NCI-H82 (cell line): ENCODE measurements around the gene DNAJC16.
"Not testable (repeated sequence)": the region's sequence is repeated elsewhere in the genome, so short reads cannot be mapped to it uniquely, and the experiment has no call there.

Source experiments
- DNase-seq: peaks from one replicate; lab custom pipeline; 2025; lab: John Stamatoyannopoulos, UW

Gene DNAJC16

DNA sequence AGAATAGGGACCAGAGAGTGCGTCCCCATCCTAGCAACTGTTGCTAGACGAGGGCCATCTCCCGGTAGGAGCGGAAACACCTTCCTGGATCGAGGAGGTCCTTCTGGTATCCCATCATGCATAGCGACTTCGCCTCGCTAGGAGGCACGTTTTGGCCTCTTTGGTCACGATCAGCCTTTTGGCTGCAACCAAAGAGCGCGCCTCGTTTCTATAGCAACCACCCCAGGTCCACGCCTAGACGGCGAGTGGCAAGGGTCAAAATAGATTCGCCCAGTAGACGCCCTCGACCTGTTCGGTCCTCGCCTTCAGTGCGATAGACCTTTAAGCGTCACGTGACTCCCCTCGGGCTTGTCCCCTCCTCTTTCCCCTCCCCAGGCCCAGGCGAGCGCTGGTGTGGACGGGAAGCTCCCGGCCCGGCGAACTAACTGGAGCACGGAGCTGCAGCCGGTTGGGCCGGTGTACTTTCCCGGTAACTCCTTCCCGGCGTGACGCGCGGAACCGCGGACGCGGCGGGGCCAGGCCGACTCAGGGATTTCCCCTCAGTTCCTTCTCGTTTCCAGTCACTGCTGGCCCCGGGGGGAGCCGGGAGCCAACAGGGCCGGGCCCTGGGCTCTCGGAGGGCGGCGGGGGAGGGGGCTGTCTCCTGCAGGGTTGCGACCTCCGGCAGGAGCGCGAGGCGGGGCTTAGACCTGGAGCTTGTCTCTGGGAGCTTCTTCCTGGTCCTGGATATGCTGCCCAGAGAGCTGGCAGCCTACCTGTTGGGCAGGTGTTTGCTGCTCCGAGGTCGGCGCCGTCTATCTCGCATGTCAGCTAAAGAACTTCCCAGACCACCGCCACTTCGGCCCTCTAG, at the start of gene DNAJC16:
Gene DNAJC16 (plus strand): TSS at position 359 of the 850 bp plus-strand sequence. CDS start 2,258 bp downstream, outside the sequence.
- peak; percentile 100 for DNase-seq

DNA sequence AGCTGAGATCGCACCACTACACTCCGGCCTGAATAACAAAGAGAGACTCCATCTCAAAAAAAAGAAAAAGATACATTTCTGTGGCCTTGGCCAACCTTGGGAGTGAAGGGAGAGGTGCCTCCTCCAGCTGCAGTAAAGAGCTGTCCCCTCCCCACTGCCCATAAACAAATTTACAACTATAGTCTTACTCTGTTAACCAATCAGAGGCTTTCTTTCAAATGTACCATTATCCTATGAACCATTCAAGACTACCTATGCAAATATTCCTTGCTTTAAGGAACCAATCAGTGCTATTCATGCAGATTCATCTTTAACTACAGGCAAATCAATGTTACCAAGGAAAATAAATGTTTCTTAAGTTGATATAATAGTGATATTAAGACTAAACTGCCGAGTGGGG, 49.7 kb upstream of the DNAJC16 start:
- DNase-seq, result no peak

DNA sequence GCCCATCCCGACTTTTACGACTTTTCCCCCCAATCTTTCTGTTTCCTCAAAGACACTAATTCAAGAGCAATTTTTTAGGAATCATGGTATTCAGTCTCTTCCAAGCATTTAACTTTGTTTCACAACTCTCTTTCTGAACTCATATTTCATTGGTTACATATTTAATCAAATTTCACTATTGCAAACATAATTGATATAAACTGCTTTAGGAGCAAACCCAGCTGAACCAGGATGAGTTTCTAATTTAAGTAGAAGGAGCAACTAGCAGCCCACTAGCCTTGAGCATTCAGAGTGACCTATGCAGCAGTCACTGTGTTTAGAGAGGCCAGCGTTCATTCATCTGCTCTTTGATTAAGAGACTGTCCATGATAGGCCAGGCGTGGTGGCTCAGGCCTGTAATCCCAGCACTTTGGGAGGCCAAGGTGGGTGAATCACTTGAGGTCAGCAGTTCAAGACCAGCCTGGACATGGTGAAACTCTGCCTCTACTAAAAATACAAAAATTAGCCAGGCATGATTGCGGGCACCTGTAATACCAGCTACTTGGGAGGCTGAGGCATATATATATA, 48.9 kb upstream of the DNAJC16 start:
- DNase-seq, result no peak

DNA sequence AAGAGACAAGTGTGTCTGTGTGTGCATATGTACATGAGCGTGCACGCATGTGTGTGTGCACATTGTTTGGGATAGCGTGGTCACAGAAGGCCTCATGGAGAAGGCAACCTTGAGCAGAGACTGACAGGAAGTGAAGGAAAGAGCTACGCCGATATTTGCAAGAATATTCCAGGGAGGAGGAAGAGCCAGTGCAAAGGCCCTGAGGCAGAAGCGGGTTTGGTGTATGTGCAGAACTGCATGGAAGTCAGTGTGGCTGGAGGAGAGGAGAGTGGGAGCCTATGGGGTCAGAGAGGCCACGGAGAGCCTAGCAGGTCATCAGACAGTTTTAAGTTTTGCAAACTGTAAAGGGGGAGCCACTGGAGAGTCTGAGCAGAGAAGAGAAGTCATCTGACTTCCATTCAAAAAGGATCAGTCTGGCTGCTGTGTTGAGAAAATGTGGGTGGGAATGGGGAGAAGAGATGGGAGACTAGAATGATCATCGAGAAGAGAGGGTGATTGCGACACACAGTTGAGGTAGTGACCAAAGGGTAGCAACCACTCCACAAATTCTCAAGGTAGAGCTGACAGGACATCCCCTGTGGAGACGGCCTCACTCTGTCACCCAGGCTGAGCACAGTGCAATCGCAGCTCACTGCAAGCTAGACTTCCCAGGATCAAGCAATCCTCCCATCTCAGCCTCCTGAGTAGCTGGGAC, 46.8 kb upstream of the DNAJC16 start:
- DNase-seq, result no peak

DNA sequence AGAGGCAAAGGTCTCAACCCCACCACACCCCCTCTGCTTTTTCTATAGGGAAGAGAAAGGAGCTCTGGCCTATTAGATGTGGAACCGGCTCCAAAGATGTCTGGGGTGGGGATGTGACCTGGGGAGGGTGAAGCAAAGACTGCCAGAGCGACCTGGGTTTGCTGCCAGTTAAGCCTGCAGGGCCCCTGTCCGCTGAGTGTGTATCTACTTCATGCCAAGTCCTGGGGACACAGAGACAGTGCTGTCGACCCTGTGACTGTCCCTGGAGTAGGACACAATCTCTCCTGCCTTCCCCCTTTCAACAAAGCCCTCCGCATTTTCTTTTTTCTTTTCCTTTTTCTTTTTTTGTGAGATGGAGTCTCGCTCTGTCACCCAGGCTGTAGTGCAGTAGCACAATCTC, 44.2 kb upstream of the DNAJC16 start:
- DNase-seq, result not testable (repeated sequence)

DNA sequence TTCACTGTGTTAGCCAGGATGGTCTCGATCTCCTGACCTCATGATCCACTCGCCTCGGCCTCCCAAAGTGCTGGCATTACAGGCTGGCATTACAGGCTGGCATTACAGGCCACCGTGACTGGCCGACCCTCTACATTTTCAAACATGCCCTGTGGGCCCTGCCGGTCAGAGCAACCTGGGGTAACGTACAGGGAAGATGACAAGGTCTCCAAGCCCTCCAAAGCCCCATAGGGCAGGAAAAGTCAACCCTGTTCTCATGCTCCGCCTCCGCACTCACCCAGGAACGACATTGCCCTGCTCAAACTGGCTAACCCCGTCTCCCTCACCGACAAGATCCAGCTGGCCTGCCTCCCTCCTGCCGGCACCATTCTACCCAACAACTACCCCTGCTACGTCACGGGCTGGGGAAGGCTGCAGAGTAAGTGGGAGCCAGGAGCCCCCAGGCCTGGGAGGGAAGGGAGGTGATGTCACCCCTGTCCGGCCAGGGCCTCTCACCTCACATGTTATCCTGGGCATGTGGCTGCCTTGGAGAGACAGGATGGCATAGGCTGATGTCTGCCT, 43.6 kb upstream of the DNAJC16 start:
- DNase-seq, result not testable (repeated sequence)

DNA sequence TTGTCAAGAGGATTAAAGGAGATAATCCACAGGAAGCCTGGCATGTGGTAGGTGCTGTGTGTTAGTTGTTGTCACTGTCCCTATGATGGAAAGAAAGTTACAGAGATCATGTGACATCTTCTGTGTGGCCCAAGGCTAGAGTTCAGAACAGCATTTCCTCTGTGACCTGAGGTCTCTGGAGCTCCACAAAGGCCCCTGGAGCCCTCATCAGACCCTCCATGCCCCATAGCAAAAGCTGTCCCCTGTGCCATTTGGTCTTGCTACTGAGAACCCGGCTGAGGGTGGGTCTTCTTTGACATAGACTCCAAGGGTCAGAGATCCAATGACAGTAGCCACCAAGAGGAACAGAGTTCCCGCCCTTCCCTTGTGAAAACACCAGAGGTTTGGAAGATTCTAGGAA, 42.7 kb upstream of the DNAJC16 start:
- peak; percentile 89 for DNase-seq

DNA sequence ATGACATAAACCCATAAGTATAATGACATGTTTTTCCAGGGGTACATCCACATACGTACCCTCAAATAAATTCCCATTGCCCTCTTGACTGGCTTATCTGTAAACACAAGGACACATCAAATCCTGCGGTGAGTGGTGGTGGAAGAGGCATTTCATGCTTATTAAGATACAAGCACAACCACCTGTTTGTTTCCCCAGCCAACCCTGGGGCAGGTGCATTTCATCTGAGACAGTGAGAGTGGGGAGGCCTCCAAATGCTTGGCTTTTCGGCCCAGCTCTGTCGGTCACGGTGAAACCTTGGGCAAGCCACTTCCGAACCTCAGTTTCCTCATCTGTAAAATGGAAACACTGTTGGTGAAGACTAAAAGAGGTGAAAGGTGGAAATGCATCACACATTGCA, 42.2 kb upstream of the DNAJC16 start:
- DNase-seq, result not testable (repeated sequence)

DNA sequence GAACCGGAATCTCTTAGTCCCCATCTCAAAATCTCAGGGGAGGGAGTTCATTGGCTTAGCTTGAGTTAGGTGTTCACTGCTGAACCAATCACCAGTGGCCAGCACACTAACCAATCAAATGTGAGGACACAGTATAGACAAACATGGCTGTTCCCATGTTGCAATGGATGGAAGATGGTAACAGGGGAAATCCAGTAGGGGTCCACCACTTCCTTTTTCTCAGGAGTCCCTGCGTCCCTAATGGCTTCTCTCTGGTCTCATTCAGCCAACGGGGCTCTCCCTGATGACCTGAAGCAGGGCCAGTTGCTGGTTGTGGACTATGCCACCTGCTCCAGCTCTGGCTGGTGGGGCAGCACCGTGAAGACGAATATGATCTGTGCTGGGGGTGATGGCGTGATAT, 41.0 kb upstream of the DNAJC16 start:
- no peak for DNase-seq

DNA sequence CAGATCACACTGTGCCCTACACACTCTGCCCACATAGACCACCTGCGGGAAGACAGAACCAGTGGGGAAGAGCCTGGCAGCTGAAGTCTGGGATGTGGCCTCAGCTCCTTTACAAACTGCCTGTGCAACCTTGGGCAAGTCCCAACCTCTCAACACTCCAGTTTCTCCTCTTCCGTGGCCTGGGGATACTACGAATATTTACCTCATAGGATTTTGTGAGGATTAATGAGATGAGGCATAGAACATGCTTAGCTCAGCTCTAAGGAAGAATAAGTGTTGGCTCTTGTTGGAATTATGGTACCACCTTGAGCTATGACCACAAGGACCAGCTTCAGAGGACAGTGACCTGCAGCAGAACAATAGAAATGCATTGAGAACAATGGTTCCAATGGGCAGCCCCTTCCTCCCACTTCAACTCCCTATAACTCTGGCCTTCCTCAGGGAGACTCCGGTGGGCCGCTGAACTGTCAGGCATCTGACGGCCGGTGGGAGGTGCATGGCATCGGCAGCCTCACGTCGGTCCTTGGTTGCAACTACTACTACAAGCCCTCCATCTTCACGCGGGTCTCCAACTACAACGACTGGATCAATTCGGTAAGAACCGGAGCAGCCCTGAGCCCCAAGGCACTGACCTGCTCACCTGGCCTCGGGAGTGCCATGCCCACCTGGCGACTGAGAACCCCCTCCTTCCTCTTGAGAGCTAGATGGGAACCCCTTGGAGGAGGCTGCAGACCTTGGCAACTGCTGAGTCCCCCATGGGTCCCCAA, 39.6 kb upstream of the DNAJC16 start:
- not testable (repeated sequence) for DNase-seq

DNA sequence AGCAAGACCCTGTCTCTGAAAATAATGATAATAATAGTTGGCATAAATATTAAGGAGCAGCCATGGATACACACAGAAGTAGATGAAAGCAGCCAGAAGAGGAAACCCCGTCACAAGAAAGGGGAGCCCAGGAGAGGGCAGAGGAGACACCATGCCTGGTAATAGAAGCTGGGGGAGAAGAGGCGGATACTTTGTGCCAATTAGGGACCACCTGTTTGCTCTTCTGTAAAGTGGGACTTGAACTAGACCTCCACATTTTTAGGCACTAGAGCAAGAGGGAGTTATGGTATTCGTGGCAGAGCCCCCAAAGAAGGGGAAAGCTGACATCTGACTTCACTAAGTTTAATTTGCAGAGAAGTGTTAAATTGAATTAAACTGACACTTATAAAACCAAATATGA, 38.3 kb upstream of the DNAJC16 start:
- no peak for DNase-seq

DNA sequence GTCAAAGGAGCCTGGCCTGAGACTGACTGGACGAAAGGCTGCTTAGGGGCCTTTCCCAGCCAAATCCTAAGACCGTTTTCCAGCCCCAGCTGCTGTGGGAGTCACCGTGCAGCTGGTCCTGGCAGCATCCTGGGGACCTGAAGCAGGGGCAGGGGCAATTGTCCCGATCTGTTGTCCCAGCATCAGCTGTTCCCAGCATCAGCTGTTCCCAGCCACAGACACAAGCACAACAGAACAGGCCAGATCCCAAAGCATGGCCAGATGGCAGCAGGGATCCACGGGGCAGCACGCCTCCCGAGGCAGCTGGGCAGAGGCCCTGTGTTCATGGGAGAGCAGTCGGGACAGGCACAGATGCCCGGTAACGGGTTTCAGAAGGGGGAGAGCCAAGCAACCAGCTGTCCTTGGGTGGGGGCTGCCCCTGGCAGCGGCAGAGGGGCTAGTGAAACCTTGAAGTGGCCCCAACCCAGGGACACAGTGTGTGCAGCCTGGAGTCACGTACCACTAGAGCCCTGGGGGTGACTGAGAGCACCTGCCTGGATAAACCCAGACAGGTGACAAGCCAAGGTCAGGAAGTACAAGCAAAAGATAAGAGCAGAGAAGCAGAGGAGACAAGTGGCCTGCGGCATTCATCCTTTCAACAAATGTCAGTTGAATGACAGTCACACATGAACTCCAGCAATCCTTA, 37.5 kb upstream of the DNAJC16 start:
- DNase-seq, result peak; percentile 84

DNA sequence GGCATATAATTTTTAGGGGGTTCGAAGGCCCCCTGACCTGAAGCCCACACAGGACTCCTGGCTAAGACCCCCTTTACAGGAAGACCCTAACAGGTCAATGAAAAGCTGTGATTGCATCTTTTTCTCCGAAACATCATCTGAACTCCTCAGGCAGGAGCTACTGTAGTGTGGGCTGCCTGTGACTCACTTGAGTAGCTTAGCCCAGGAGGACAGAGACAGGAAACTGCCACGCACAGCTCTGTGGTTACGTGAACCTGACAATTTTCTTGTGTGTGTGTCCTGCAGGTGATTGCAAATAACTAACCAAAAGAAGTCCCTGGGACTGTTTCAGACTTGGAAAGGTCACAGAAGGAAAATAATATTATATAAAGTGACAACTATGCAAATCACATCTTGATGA, 35.6 kb upstream of the DNAJC16 start:
- not testable (repeated sequence) for DNase-seq

DNA sequence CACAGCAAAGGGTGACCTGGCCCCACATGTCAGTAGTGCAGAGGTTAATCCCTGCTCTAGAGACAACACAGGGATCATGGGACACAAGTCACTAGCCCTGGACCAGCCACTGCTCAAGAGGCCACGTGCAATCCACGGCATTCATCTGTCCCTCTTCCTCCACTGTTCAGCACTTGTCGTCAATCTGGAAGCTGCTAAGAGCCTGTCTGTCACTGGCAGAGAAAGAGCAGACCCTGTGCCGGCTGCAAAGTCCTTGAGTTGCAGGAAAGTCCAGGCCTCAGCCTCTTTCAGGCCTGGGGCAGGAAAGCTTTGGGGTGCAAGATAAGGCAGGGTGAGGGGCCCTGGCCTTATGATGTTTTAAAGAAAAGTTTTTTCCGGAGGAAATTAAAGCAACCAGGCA, 34.1 kb upstream of the DNAJC16 start:
- DNase-seq, result no peak

DNA sequence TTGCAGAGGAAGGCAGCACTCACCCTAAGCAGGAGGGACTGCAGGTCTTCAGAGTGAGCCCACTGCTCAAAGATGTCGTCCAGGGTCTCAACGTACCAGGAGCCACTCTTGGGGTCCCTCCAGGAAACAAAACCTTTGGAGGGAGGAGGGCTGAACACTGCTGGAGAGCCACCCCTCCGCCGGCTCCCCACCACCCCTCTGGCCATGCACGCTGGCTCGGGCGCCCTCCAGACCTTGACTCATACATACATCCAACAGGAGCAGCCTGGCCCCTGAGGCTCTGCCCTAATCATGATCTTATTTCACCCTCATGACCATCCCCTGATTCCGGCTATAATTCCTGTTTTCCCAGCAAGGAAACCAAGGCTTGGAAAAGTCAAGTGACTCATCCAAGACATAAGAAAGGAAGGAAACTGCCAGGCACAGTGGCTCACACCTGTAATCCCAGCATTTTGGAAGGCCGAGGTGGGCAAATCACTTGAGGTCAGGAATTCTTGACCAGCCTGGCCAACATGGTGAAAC, 32.7 kb upstream of the DNAJC16 start:
- no peak for DNase-seq

DNA sequence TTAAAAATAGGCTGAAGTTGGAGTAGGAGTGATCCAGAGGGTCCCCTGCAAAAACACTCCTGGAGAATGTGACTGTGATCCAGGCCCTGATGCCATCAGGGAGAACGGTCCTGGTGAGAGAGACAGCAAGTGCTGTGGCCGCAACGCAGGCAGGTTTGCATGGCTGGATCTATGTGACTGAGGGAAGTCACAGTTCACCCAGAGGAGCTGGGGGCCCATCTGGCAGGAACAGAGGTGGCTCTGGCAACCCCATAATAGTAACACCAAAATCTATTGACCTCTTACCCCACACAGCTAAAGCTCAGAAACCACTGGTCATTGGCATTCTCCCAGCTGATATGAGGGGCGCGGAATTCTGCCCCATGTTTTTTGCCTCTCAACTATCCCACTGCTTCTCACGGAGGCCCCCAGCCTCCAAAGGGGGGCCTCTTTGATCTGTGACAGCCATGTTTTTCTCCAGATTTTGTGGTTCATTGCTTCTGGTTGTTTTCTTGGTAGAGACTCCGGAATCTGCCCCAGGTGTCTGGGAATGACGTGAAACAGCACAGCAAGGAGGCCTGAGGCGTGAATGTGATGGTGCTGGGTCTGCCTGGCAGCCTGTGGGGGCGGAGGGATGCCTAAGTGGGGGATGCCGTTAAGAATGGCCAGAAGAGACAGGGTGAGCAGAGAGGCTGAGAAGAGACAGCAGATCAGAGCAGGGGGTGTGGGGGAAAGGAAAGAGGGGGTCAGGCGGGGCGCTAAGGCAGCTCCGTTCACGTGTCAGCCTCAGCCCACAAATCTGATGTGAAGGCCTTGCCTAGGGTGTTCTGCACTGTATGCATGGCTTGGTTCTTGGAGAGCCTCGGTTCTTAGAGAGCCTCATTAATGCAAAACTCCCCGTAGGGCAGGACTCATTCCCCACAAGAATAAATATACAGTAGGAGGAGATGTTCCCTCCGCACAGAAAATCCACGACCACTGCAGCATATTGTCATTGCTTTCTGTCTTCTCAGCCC, 26.2 kb upstream of the DNAJC16 start:
- no peak for DNase-seq

DNA sequence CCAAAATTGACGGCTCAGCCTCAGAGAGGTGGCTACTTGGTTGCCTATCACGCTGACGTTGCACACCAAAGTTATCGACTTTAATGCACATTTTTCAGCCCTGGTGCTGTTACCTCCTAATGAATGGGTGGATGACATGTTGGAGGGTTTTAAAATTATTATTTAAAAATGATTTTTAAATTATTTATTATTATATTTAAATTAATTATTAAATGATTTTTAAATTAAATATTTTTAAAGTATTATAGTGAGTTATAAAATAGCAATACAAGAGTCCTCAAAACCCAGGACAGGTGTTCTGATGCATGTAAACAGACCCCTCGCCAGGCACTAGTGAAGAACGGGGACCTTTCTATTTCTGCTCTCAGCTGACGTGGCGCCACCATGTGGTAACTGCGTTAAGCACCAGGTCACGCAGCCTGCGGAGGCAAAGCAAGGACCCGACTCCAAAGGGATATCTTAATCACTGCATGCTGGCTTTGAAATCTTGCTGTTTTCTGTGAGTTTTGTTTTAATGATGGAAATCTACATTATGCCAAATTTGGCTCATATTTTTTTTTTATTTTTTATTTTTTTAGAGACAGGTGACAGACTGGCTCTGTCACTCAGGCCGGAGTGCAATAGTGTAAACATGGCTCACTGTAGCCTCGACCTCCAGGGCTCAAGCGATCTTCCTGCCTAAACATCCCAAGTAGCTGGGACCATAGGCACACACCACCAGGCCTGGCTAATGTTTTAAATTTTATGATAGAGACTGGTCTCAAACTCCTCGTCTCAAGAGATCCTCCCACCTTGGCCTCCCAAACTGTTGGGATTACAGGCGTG, 25.2 kb upstream of the DNAJC16 start:
- peak; percentile 88 for DNase-seq

DNA sequence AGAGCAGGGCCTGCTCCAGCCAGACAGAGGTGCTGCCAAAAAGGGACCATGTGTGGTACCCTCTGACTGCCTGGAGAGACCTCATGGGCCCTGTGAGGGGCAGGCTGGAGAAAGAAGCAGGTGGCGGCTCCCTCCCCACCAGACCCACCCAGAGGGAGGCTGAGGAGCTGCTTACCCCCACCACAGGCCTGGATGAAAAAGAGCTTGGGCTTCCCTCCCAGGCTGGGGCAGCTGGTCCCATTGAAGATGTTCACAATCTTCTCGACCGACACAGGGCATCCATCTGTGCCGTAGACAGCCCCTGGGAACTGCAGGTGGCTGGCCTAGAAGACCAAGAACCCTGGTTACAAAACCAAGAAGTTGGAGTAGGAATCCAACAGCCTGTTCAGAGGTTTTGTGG, 22.2 kb upstream of the DNAJC16 start:
- DNase-seq, result no peak

DNA sequence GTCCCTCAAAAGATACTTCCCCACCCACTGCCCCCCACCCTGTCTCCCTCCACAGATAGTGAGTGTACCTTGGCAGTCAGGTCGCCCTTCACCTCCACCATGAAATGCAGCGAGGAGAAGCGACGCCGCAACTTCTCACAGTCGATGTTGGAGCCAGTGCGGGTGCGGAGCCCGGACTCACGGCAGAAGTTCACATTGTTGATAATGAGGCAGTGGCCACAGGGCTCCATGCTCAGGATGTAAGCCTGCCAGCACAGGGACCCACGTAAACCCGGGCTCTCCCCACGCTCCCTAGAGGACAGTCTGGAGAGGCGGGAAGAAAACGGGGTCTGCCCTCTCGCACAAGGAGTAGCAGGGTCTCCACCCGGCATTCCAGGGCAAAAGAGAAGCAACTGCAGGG, 19.8 kb upstream of the DNAJC16 start:
- no peak for DNase-seq
